Gastrocnemius medialis (tissue), 4 donors: Measurements from ENCODE around the gene LRIG1.

Experiments
- POLR2A ChIP-seq, 2 donors: fragments of 450-650 bp; IDR thresholded peaks; one replicate each; pipeline ENCODE4 v1.6.1; 2017; ENCODE audit warnings: antibody characterized with exemption in 2 of 2, mild to moderate bottlenecking in 2 of 2, moderate library complexity in 2 of 2
- TF ChIP-seq, protein P1 (sequence below), 5 experiments: fragments of 450-650 bp in 3 of 5; fragments of 200-600 bp in 2 of 5; sonication (generic) in 2 of 5; IDR thresholded peaks in 4 of 5; conservative IDR thresholded peaks in 1 of 5; 1 replicate in 4 of 5; 2 replicates in 1 of 5; pipeline ENCODE4 v1.5.1; 2016 to 2019; ENCODE audit warnings: antibody characterized with exemption in 5 of 5, mild to moderate bottlenecking in 3 of 5, moderate library complexity in 3 of 5

DNA sequence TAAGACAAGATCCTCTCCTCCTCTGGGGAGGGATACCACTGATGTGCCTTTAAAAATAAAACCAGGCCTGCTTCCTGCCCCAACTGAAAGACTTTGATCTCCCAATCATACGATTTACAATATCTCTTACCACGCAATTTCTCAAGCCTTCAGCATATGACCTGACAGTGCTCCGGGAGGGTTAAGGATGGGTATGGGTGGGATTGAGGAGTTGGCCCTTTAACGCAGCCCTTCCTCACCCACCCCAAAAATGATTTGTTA lies 67.4 kb downstream of the LRIG1 start:
- TF ChIP-seq, protein P1, sequence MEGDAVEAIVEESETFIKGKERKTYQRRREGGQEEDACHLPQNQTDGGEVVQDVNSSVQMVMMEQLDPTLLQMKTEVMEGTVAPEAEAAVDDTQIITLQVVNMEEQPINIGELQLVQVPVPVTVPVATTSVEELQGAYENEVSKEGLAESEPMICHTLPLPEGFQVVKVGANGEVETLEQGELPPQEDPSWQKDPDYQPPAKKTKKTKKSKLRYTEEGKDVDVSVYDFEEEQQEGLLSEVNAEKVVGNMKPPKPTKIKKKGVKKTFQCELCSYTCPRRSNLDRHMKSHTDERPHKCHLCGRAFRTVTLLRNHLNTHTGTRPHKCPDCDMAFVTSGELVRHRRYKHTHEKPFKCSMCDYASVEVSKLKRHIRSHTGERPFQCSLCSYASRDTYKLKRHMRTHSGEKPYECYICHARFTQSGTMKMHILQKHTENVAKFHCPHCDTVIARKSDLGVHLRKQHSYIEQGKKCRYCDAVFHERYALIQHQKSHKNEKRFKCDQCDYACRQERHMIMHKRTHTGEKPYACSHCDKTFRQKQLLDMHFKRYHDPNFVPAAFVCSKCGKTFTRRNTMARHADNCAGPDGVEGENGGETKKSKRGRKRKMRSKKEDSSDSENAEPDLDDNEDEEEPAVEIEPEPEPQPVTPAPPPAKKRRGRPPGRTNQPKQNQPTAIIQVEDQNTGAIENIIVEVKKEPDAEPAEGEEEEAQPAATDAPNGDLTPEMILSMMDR (IDR thresholded peaks at IDR 0.05 in 4 of 5, conservative IDR thresholded peaks at IDR 0.05 in 1 of 5), result no peak
- TF ChIP-seq POLR2A (IDR thresholded peaks at IDR 0.05), result no peak
